HFFc6 (cell line): ENCODE measurements around the gene GLI3. TPM values are rescaled to one million over a fixed set of nuclear protein-coding genes. Genes with fewer than 3 reads are reported as not detected.

ENCODE experiments used
- DNase-seq: peaks from one replicate; pipeline ENCODE4 v3.0.0-alpha.2; 2018
- H3K27ac Mint-ChIP-seq: 2 replicates; pipeline ENCODE4 v1.8.0; 2020; ENCODE audit warnings: mild to moderate bottlenecking, mixed read lengths
- H3K27me3 Mint-ChIP-seq: 2 replicates; pipeline ENCODE4 v1.8.0; 2021; ENCODE audit warnings: mild to moderate bottlenecking, moderate library complexity, mixed read lengths; ENCODE audit not compliant: insufficient read depth
- H3K36me3 Mint-ChIP-seq: 2 replicates; pipeline ENCODE4 v1.8.0; 2021; ENCODE audit warnings: low read depth, mixed read lengths
- H3K4me1 Mint-ChIP-seq: 2 replicates; pipeline ENCODE4 v1.8.0; 2020; ENCODE audit warnings: low read depth, mixed read lengths
- H3K4me3 Mint-ChIP-seq: 2 replicates; pipeline ENCODE4 v1.8.0; 2020; ENCODE audit warnings: mild to moderate bottlenecking, moderate library complexity, mixed read lengths
- H3K9me3 Mint-ChIP-seq: 2 replicates; pipeline ENCODE4 v1.8.0; 2020; ENCODE audit warnings: mild to moderate bottlenecking, mixed read lengths
- total RNA-seq, 6 experiments: library from RNA; stranded (reverse); fragmentation: NEBNext Ultra II Directional; extraction: Animal tissue kit (Norgen Biotek cat#: 25700); gene quantifications; 2 replicates in 1 of 6; 3 replicates in 5 of 6; pipeline ENCODE4 v1.2.3, GENCODE V29; 2021
- TF ChIP-seq, protein P1 (sequence below): fragments of 200-600 bp; sonication (generic); IDR thresholded peaks from 2 replicates; pipeline ENCODE4 v1.5.0; 2021; ENCODE audit warnings: antibody characterized with exemption, mild to moderate bottlenecking

The GLI3 gene
- total RNA-seq, 6 experiments from 2014 or later: 12.5 to 23.0 (median 21.7) TPM

DNA sequence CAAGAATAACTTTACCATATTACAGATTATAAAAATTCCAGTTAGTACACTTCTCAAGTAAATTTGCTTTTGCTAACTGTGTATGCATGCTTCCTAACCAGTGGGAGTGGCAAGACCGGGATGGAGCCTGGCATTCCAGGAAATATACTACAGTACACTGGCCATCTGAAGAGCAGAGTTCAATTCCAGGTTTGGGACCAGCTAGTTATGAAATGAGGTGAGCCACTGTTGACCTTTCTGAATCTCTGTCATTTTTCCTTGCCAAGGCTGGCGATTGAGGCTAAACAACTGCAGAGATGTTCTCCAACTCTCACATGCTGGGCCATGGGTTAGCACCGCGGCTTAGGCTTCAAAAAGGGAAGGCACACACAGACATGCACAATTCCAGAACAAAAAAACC, 258.2 kb downstream of the GLI3 start:
- Mint-ChIP-seq H3K36me3 (0 out of 2 replicates have a peak, but pooled peaks cover 4% of the 10 kb centered on the region), H3K27me3 (no peaks in the 10 kb centered on the region)

DNA sequence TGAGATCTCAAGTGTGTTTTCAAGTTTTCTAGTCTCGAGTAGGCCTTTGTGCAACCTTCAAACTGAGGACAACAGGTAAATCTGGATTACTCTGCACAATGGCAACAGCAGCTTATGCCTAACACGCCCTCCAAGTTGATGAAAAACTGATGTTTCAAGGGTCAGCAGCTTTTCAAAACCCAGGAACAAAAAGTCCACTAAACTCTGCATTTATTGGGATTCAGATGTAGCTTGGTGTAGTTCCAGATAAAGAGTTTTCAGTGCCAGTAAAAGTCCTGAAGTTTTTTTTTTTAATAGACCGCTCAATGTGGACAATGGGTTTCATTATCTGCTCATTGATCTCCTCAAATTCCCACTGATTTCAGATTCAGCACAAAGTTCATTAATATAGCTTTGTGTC, 259.3 kb downstream of the GLI3 start:
- Mint-ChIP-seq H3K27ac (no peak overlapping the region), H3K9me3 (no peaks in the 10 kb centered on the region)
- TF ChIP-seq, protein P1, sequence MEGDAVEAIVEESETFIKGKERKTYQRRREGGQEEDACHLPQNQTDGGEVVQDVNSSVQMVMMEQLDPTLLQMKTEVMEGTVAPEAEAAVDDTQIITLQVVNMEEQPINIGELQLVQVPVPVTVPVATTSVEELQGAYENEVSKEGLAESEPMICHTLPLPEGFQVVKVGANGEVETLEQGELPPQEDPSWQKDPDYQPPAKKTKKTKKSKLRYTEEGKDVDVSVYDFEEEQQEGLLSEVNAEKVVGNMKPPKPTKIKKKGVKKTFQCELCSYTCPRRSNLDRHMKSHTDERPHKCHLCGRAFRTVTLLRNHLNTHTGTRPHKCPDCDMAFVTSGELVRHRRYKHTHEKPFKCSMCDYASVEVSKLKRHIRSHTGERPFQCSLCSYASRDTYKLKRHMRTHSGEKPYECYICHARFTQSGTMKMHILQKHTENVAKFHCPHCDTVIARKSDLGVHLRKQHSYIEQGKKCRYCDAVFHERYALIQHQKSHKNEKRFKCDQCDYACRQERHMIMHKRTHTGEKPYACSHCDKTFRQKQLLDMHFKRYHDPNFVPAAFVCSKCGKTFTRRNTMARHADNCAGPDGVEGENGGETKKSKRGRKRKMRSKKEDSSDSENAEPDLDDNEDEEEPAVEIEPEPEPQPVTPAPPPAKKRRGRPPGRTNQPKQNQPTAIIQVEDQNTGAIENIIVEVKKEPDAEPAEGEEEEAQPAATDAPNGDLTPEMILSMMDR: no peak

More for the DNA sequence above, 258.2 kb downstream of the GLI3 start:
- Mint-ChIP-seq H3K27ac (no peak overlapping the region), H3K4me1 (peaks cover 18% of the 10 kb centered on the region), H3K4me3 (no peak overlapping the region), H3K9me3 (no peaks in the 10 kb centered on the region)
- no peak for DNase-seq
- TF ChIP-seq, protein P1: no peak

DNA sequence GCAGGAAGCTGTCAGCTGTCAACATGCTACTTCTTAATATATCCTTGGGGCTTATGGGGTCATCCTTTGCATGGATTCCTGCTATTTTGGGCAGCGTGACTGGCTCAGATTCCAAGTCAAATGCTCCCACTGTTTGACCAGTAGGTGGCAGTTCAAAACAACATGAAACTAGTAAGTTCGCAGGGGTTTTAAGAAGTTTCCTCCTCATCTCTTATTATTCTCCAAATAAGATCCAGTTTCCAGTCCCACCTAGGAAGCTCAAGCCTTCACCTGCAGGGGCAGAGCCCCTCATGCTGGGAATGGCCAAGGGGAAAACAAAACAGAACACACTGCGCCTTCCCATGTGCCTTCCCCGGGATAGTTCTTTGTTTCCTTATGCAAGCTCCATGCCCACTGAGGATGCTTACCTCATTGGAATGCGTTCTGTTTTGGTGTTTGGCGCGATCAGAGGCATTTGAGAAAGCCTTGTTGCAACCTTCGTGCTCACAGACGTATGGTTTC, 259.8 kb downstream of the GLI3 start:
- Mint-ChIP-seq H3K4me1 (peaks cover 18% of the 10 kb centered on the region), H3K4me3 (no peak overlapping the region), H3K9me3 (no peaks in the 10 kb centered on the region), H3K27me3 (no peaks in the 10 kb centered on the region), H3K27ac (no peak overlapping the region), H3K36me3 (peaks cover 9% of the 10 kb centered on the region; the same call in 1 of the 2 replicates)
- DNase-seq: peak; percentile 55
- TF ChIP-seq, protein P1: peak; percentile 89

More for the DNA sequence above, 259.3 kb downstream of the GLI3 start:
- Mint-ChIP-seq H3K27me3 (no peaks in the 10 kb centered on the region), H3K4me3 (no peak overlapping the region), H3K4me1 (peaks cover 18% of the 10 kb centered on the region), H3K36me3 (peaks cover 4% of the 10 kb centered on the region; the same call in 1 of the 2 replicates)
- DNase-seq: no peak

DNA sequence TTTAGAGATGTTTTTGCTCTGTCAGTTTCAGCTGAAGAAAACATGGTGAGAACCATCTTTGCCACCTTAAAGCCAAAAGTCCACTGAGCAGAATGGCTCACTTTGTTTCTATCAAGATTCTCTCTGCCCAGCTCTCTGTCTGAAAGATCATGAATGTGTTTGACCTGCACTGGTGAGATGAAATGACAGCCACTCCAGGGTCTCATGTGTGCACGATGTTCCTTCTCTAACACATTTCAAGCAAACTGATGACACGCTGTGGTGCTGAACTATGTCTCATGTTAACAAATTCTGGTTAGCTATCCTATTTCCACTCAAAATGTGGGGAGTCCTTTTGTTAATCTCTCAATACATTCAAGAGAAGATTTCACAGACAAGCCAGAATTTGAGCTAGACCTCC, 260.6 kb downstream of the GLI3 start:
- TF ChIP-seq, protein P1: no peak
- no peak for DNase-seq
- Mint-ChIP-seq H3K4me3 (no peak overlapping the region), H3K36me3 (peaks cover 10% of the 10 kb centered on the region; the same call in 1 of the 2 replicates), H3K27ac (no peak overlapping the region), H3K9me3 (no peaks in the 10 kb centered on the region), H3K4me1 (peaks cover 21% of the 10 kb centered on the region), H3K27me3 (no peaks in the 10 kb centered on the region)

DNA sequence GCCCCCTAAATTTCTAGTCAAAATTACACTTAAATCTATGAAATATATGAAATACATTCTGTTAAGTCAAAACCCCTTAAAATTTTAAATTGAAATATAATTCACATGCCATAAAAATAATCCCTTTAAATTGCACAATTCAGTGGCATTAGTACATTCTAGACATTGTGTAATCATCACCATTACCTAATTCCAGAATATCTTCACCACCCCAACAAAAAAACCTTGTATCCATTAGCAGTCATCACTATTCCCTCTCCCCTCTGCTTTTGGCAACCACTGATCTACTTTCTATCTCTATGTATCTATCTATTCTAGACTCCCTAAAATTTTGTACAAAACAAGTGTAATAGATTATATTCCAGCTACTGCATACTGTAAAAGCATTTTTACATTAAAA, 261.2 kb downstream of the GLI3 start:
- H3K9me3 Mint-ChIP-seq: no peaks in the 10 kb centered on the region
- no peak overlapping the region for H3K27ac Mint-ChIP-seq
- TF ChIP-seq, protein P1: no peak
- H3K27me3 Mint-ChIP-seq: no peaks in the 10 kb centered on the region
- peaks cover 10% of the 10 kb centered on the region; the same call in 1 of the 2 replicates for H3K36me3 Mint-ChIP-seq
- peaks cover 27% of the 10 kb centered on the region for H3K4me1 Mint-ChIP-seq
- H3K4me3 Mint-ChIP-seq: no peak overlapping the region
- DNase-seq: no peak
